Left renal cortex interstitium (tissue), 4 donors: ENCODE measurements around the gene FAM89B. TPM values are rescaled to one million over a fixed set of nuclear protein-coding genes. Genes with fewer than 3 reads are reported as not detected.
"Not testable (repeated sequence)": the region's sequence is repeated elsewhere in the genome, so short reads cannot be mapped to it uniquely, and the experiment has no call there.

Experiments
- DNase-seq, 4 donors: peaks; one replicate each; pipeline ENCODE4 v3.0.0-alpha.2; 2013; ENCODE audit warnings: low read depth in 4 of 4, low spot score in 2 of 4, missing footprints in 1 of 4
- polyA plus RNA-seq, 4 donors: library from polyadenylated mRNA; unstranded; fragments of 120-200 nt; gene quantifications; one replicate each; pipeline ENCODE4 v1.2.1, GENCODE V29; 2013; ENCODE audit not compliant: insufficient read length in 4 of 4

FAM89B gene
- 10 to 100 TPM; 20.1 to 41.3 (median 29.2) TPM for polyA plus RNA-seq

DNA sequence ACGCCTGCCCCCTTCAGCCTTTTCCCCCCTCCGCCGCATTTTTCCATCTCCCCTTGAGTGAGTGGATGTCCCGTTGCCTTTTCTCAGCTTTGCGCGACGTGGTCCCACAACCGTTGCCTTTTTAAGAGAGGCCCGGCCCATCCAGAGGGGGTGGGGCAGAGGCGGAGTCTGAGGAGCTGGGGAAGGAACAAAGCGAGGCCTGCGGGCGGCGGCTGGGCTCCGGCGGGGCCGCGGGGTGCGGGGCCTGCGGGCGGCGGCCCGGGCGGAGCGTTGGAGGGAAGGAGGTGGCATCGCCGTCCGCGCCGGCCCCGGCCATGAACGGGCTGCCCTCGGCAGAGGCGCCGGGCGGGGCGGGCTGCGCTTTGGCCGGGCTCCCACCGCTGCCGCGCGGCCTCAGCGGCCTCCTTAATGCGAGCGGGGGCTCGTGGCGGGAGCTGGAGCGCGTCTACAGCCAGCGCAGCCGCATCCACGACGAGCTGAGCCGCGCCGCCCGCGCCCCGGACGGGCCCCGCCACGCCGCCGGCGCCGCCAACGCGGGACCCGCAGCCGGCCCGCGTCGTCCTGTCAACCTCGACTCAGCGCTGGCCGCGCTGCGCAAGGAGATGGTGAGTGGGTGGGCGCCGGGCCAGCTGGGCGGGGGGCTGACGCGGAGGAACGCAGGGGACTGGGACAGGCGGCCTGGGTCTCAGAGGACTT, at the start of gene FAM89B:
Gene FAM89B (plus strand): TSS at position 183 of the 696 bp plus-strand sequence. CDS start 132 bp downstream, at position 315.
- DNase-seq, result peak in 1 of 4 donors; percentile 88

- not testable (repeated sequence) for DNase-seq
These were observed 49.4 kb upstream of the FAM89B start for GRCh38 chr11:65522718-65523630.

GRCh38 chr11:65523631-65523968, 48.7 kb upstream of the FAM89B start:
- DNase-seq, result not testable (repeated sequence)

GRCh38 chr11:65524014-65524740, 48.2 kb upstream of the FAM89B start:
- no peak for DNase-seq

GRCh38 chr11:65524741-65525545, 47.4 kb upstream of the FAM89B start, which contains the start of gene SCYL1:
SCYL1 (plus strand) TSS chr11:65525083; CDS start chr11:65525154, 71 bp downstream.
- peak in 2 of 4 donors; percentile 44 to 49 for DNase-seq

- DNase-seq, result no peak
These were observed 46.5 kb upstream of the FAM89B start for GRCh38 chr11:65525546-65526480.

DNA sequence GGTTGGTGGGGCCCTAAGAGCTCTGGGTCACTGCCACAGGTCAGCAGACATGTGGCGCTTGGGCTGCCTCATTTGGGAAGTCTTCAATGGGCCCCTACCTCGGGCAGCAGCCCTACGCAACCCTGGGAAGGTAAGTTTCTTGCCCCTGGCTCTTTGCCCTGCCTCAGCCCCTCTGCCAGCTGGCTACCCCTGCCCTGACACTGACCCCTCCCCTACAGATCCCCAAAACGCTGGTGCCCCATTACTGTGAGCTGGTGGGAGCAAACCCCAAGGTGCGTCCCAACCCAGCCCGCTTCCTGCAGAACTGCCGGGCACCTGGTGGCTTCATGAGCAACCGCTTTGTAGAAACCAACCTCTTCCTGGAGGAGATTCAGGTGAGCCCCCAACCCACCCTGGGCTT, 45.6 kb upstream of the FAM89B start:
- no peak for DNase-seq

DNA sequence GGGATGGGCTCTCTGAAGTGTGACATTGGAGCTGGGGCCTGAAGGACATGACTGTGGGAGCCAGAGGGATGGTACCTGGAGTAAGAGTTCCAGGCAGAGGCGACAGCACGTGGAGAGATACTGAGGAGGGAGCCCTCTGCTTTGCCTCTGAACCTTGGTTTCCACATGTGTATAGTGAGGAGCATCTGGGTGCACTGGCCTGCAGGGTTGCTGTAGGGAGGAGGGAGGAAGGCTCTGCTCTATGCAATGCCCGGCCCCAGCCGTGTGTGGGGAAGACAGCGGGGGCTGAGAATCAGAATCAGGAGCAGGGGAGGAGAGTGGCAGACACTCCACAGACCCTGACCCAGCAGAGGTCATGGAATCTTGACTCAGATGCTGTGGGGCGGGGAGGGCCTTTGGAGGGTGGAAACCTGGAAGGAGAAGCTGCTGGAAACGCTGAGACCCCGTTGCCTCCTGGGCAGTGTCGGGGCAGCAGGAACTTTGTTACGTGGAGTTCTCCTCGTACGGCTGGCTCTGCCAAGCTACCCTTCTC, 43.5 kb upstream of the FAM89B start:
- no peak for DNase-seq

- DNase-seq, result no peak
These were observed 42.7 kb upstream of the FAM89B start for GRCh38 chr11:65529475-65530156.

DNA sequence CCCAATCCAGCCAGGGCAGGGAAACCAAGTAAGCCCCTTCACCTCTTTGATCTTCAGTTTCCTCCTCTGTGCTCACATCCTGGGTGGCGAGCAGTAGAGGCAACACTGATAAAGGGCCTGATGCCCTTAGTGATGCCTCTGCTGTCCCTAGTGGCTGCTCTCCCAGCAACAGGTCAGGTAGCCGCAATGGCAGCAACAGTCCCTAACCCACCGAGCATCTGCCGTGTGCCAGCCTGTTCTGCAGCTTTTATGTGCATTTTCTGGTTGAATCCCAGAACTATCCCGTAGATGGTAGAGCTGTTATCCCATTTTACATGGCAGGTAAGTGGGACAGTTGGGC, 42.2 kb upstream of the FAM89B start:
- no peak for DNase-seq

- DNase-seq, result no peak
These were observed 39.8 kb upstream of the FAM89B start for GRCh38 chr11:65532388-65533064.

- DNase-seq, result no peak
These were observed 37.2 kb upstream of the FAM89B start for GRCh38 chr11:65535102-65535501.

DNA sequence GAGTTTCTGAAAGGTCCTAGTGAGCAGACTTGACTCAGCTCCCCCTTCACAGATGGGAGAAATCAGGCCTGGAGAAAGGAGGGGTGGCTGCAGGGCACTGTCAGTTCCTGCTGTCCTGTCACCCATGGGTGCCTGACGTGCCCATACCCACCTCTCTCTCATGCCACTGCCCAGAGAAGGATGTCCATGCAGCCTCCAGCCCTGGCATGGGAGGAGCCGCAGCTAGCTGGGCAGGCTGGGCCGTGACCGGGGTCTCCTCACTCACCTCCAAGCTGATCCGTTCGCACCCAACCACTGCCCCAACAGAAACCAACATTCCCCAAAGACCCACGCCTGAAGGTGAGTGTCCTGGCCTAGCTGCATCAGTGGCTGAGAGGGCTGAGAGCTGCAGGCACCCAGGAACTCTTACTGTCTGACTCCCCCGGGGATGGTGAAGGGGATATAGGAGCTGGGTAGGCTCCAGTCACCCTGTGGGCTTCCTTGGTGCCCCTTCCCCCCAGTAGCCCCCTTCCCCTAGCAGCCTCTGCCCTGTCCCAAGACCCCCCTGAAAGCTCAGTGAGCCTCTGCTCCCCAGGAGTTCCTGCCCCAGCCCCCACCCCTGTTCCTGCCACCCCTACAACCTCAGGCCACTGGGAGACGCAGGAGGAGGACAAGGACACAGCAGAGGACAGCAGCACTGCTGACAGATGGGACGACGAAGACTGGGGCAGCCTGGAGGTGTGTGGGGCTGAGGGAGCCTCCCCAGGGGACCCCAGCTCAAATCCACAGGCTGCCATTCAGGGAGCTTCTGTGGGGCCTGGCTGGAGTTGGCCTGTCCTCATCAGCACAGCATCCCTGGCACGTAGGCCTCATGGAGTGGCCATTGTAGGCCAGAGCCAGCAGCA, 35.7 kb upstream of the FAM89B start:
- no peak for DNase-seq

- no peak for DNase-seq
These were observed 35.1 kb upstream of the FAM89B start for GRCh38 chr11:65537296-65537597.

DNA sequence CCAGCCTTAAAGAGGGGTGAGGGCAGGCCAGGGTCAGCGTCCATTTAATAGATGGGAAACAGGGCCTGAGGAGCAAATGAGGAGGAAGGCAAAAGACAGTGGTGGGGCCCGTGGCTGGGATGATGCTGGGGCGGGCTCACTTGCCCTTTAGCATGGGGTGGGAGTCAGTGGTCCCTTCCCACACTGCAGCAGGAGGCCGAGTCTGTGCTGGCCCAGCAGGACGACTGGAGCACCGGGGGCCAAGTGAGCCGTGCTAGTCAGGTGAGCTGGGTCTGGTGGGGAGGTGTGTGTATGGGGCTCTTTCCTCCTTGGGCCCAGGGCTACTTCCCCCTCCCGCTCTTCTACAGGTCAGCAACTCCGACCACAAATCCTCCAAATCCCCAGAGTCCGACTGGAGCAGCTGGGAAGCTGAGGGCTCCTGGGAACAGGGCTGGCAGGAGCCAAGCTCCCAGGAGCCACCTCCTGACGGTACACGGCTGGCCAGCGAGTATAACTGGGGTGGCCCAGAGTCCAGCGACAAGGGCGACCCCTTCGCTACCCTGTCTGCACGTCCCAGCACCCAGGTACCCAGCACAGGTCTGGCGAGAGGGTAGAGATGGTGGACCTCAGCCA, 34.6 kb upstream of the FAM89B start:
- DNase-seq, result no peak

DNA sequence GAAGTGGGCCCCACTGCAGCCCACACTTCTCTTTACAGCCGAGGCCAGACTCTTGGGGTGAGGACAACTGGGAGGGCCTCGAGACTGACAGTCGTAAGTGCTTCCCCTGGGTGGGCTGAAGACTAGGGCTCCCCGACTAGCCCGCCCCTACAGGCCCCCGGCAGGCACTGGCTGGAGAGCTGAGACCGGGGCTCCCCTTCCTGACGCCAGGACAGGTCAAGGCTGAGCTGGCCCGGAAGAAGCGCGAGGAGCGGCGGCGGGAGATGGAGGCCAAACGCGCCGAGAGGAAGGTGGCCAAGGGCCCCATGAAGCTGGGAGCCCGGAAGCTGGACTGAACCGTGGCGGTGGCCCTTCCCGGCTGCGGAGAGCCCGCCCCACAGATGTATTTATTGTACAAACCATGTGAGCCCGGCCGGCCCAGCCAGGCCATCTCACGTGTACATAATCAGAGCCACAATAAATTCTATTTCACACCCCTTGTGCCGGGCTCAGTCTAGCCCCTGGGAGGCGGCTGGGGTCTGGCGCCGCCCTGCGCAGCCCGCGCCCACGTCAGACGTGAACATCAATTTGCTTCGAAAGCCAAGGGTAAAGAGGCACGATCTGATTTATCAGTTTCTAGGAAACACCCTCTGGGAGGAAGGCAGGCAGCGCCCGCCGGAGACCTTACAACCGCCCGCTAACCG, 34.0 kb upstream of the FAM89B start:
- DNase-seq, result no peak
